Pancreas (tissue), 10 donors: ENCODE data around the gene LSMEM2. TPM values are rescaled to one million over a fixed set of nuclear protein-coding genes. Genes with fewer than 3 reads are reported as not detected.

Experiments used
- ATAC-seq, 4 donors: fragments of 200-7000 bp; cut with Tn5 transposase; one replicate each; pipeline versions ENCODE4 v1.8.0 to v1.9.1; 2020; ENCODE audit warnings: mild to moderate bottlenecking in 4 of 4, moderate library complexity in 4 of 4
- DNase-seq, 6 donors: peaks; one replicate each; pipeline ENCODE4 v3.0.0-alpha.2; 2020
- FAIRE-seq: peaks from 2 replicates; lab custom pipeline; 2012; peaks lifted over from hg19 to GRCh38; lab: Jason Lieb, UNC
- H3K27ac ChIP-seq, 4 donors: fragments of 200-600 bp; sonication (generic); 1 replicate in 3 of 4; 2 replicates in 1 of 4; pipeline versions ENCODE4 v1.5.0 to v1.8.0; 2020
- H3K27me3 ChIP-seq, 4 donors: fragments of 200-600 bp; one replicate each; pipeline ENCODE4 v1.8.0; 2021
- H3K36me3 ChIP-seq, 3 donors: fragments of 200-600 bp; sonication (generic) in 1 of 3; one replicate each; pipeline versions ENCODE4 v1.5.0 to v1.8.0; 2020 to 2021
- H3K4me1 ChIP-seq, 3 donors: fragments of 200-600 bp; one replicate each; pipeline ENCODE4 v1.8.0; 2021
- H3K4me3 ChIP-seq, 4 donors: fragments of 200-600 bp; sonication (generic) in 2 of 4; one replicate each; pipeline versions ENCODE4 v1.5.0 to v1.8.0; 2020 to 2021
- H3K9me3 ChIP-seq, 4 donors: fragments of 200-600 bp; one replicate each; pipeline ENCODE4 v1.8.0; 2021
- CTCF ChIP-seq, 4 donors: fragments of 200-600 bp; sonication (generic) in 3 of 4; IDR thresholded peaks; one replicate each; pipeline versions ENCODE4 v1.5.0 to v1.8.0; 2021; ENCODE audit warnings: antibody characterized with exemption in 4 of 4
- WGBS, 2 donors: extraction: QIAGEN DNeasy Blood & Tissue Kit; methylation state at CpG; one replicate each; pipeline ENCODE4 v1.1.7; 2013; 5-methylcytosine and 5-hydroxymethylcytosine counted together
- intact Hi-C, 3 donors: fragments of 100-400 bp; cut with DNase I; formaldehyde crosslinking; loops; one replicate each; pipeline versions ENCODE4 v1.11.1 to v1.14.2; 2022
- polyA plus RNA-seq, 2 donors: library from polyadenylated mRNA; stranded (reverse); fragments of 200-250 nt; gene quantifications; one replicate each; pipeline ENCODE4 v1.2.3, GENCODE V29; 2013
- total RNA-seq, 6 donors: library from RNA; stranded (reverse); fragmentation: NEBNext Ultra II Directional in 4 of 6; extraction: Animal tissue kit (Norgen Biotek cat#: 25700) in 4 of 6; gene quantifications; one replicate each; pipeline versions ENCODE4 v1.2.1 to v1.2.4, GENCODE V29; 2021 to 2023
- donor health status: healthy with polysubstance abuse.
- donor health status: DM: no; HTN: no; CAD: no; lungs with moderate emphysema.
- donor health status: DM: no; HTN: no; CAD: no.
- donor health status: control.
- donor health status: control.
- donor health status: Bipolar disorder and iron deficiency.
- donor health status: DM: yes; HTN: yes; CAD: no.
- donor health status: DM: no; HTN: no; CAD: no.
- donor health status: DM: no; HTN: no; CAD: no.
- donor health status: DM: yes; HTN: yes; CAD: no.

LSMEM2 gene
- total and polyA plus RNA-seq, 8 donors: 0.12 to 2.1 (median 0.15) TPM; not detected in 5

GRCh38 chr3:50322115-50322385, 43.2 kb downstream of the LSMEM2 start:
- Histone ChIP-seq H3K4me3 (peak overlapping the region in 3 of 4 donors; percentile 4 to 94 (median 83)), H3K9me3 (no peaks in the 10 kb centered on the region), H3K4me1 (peaks cover 9 to 25% (median 22%) of the 10 kb centered on the region in 3 donors), H3K36me3 (peaks cover 0 to 8% (median 0%) of the 10 kb centered on the region in 3 donors), H3K27me3 (no peaks in the 10 kb centered on the region), H3K27ac (peak overlapping the region; percentile 88 to 98 (median 96))
- WGBS, 2 donors: 33 to 40% methylated on average over 14 of the region's 14 CpGs
- DNase-seq (no peak), ATAC-seq (no peak), FAIRE-seq (no peak)
- TF ChIP-seq CTCF (IDR thresholded peaks at IDR 0.05): no peak
- intact Hi-C loops: loop anchor here in 1 of 3 donors (10.0 kb wide), 1 partner anchor 67 kb away; no protein-coding TSS in a partner anchor

GRCh38 chr3:50322386-50323091, 43.7 kb downstream of the LSMEM2 start, which contains the start of gene HYAL2:
TSS of gene HYAL2 (minus strand) at chr3:50322745. CDS start at chr3:50320489, 2,256 bp downstream.
- TF ChIP-seq CTCF (IDR thresholded peaks at IDR 0.05): no peak

DNA sequence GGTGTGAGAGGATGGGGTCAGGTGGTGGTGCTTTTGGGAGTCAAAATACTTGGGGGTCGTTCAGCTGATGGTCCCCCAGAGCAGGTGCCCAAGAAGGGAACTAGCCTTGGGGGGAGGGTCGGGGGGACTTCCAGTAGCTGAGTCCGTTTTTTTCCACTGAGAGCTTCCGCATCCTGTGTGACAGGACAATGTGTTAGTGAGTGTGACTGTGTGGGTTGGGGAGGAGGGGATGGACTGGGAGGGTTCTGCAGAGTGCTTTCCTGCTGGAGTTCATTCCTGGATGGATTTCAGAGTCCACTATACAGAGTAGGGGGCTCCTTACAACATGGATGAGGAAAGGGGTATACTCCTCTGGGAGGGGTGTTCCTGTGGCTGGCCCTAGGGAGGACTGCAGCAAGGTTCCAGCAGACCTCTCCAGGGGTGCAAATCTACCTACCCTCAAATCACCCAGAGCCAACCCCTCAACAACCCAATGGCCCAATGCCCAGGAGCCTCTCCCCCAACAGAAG, 44.3 kb downstream of the LSMEM2 start:
- Histone ChIP-seq H3K27ac (peak overlapping the region in 3 of 4 donors; percentile 88 to 96 (median 95)), H3K4me1 (peaks cover 13 to 29% (median 22%) of the 10 kb centered on the region in 3 donors), H3K9me3 (no peaks in the 10 kb centered on the region), H3K4me3 (no peak overlapping the region), H3K27me3 (no peaks in the 10 kb centered on the region), H3K36me3 (peaks cover 0 to 8% (median 0%) of the 10 kb centered on the region in 3 donors)
- TF ChIP-seq CTCF (IDR thresholded peaks at IDR 0.05): no peak
- intact Hi-C loops: loop anchor here in 1 of 3 donors (10.0 kb wide), 1 partner anchor 68 kb away; no protein-coding TSS in a partner anchor
- no peak for ATAC-seq
- DNase-seq: peak in 1 of 6 donors; percentile 25
- no peak for FAIRE-seq
- WGBS, 2 donors: 43 to 46% methylated on average over 4 of the region's 4 CpGs

More at GRCh38 chr3:50322386-50323091, 43.7 kb downstream of the LSMEM2 start, which contains the start of gene HYAL2:
- DNase-seq (peak in 4 of 6 donors; percentile 50 to 79 (median 60)), FAIRE-seq (no peak), ATAC-seq (no peak)
- H3K4me1 ChIP-seq: peaks cover 13 to 29% (median 22%) of the 10 kb centered on the region in 3 donors
- H3K27ac ChIP-seq: peak within 1 kb of the TSS; percentile 88 to 98 (median 96)
- intact Hi-C loops: loop anchor here in 1 of 3 donors (10.0 kb wide), 1 partner anchor 68 kb away; no protein-coding TSS in a partner anchor
- H3K36me3 ChIP-seq: peaks cover 0 to 8% (median 0%) of the 10 kb centered on the region in 3 donors
- 31 to 37% methylated on average over 28 to 31 of the region's 31 CpGs for WGBS, 2 donors
- H3K4me3 ChIP-seq: peak within 1 kb of the TSS; percentile 51 to 94 (median 81)
- no peaks in the 10 kb centered on the region for H3K27me3 ChIP-seq
- no peaks in the 10 kb centered on the region for H3K9me3 ChIP-seq

GRCh38 chr3:50323614-50324199, 44.8 kb downstream of the LSMEM2 start:
- WGBS, 2 donors: 66 to 85% methylated on average over 5 of the region's 5 CpGs
- Histone ChIP-seq H3K27me3 (no peaks in the 10 kb centered on the region), H3K36me3 (peaks cover 0 to 8% (median 0%) of the 10 kb centered on the region in 3 donors), H3K4me3 (no peak overlapping the region), H3K27ac (peak overlapping the region in 3 of 4 donors; percentile 14 to 31 (median 30)), H3K9me3 (no peaks in the 10 kb centered on the region), H3K4me1 (peaks cover 13 to 31% (median 25%) of the 10 kb centered on the region in 3 donors)
- intact Hi-C loops: loop anchor here in 1 of 3 donors (10.0 kb wide), 1 partner anchor 69 kb away; no protein-coding TSS in a partner anchor
- no peak for ATAC-seq
- peak in 2 of 6 donors; percentile 26 to 55 for DNase-seq
- no peak for FAIRE-seq
- no peak for TF ChIP-seq CTCF (IDR thresholded peaks at IDR 0.05)
